Panc1 (cell line): Measurements from ENCODE around the gene RFPL1. TPM values are rescaled to one million over a fixed set of nuclear protein-coding genes. Genes with fewer than 3 reads are reported as not detected.

ENCODE experiments used
- ATAC-seq: fragments of 200-7000 bp; cut with Tn5 transposase; 2 replicates; pipeline ENCODE4 v1.9.1; 2020; ENCODE audit warnings: mild to moderate bottlenecking, moderate library complexity
- BruUV-seq: library from RNA; stranded (reverse); fragments of 400-500 nt; replicated peaks from 2 replicates; lab custom pipeline; 2021; lab: Mats Ljungman, UMichigan
- CTCF ChIA-PET: fragments of 300-600 bp; sonication (Branson Sonifier 250); formaldehyde crosslinking; loops from one replicate; lab custom pipeline; 2022; ENCODE audit warnings: antibody characterized with exemption; lab: Charles Lee
- POLR2A ChIA-PET: fragments of 300-600 bp; sonication (Branson Sonifier 250); formaldehyde crosslinking; loops from one replicate; lab custom pipeline; 2022; ENCODE audit warnings: antibody characterized with exemption; lab: Charles Lee
- DNase-seq: peaks from one replicate; pipeline ENCODE4 v3.0.0-alpha.2; 2010; ENCODE audit warnings: low read depth, low spot score
- H3K27ac ChIP-seq: 2 replicates; pipeline ENCODE4 v1.5.1; 2011; ENCODE audit warnings: mild to moderate bottlenecking, low read length, inconsistent platforms
- H3K27me3 ChIP-seq: fragments of 200-500 bp; sonication (Bioruptor generic); 2 replicates; pipeline ENCODE4 v1.6.0; 2014; ENCODE audit warnings: low read length, inconsistent platforms; ENCODE audit not compliant: control insufficient read depth, insufficient read depth
- H3K36me3 ChIP-seq: fragments of 200-500 bp; sonication (Bioruptor generic); 2 replicates; pipeline ENCODE4 v1.5.1; 2014; ENCODE audit warnings: inconsistent platforms, mild to moderate bottlenecking, low read length, moderate library complexity; ENCODE audit not compliant: control insufficient read depth, insufficient read depth
- H3K4me1 ChIP-seq: 2 replicates; pipeline ENCODE4 v1.5.1; 2011; ENCODE audit warnings: inconsistent platforms, mild to moderate bottlenecking, low read length, moderate library complexity; ENCODE audit not compliant: control insufficient read depth, insufficient read depth
- H3K4me3 ChIP-seq, 2 experiments: 2 replicates each; pipeline ENCODE4 v1.5.1; 2011 to 2012; ENCODE audit warnings: low read depth in 2 of 2, low read length in 2 of 2, mild to moderate bottlenecking in 2 of 2, inconsistent platforms in 1 of 2, moderate library complexity in 1 of 2
- H3K9me3 ChIP-seq: fragments of 200-500 bp; sonication (Bioruptor generic); 2 replicates; pipeline ENCODE4 v1.5.1; 2014; ENCODE audit warnings: low read depth, mild to moderate bottlenecking, inconsistent platforms, low read length, moderate library complexity; ENCODE audit not compliant: control insufficient read depth, insufficient read depth
- CTCF ChIP-seq: fragments of 450-650 bp; IDR thresholded peaks from 2 replicates; pipeline ENCODE4 v1.5.1; 2017; ENCODE audit warnings: mild to moderate bottlenecking
- POLR2AphosphoS5 ChIP-seq: IDR thresholded peaks from 2 replicates; pipeline ENCODE4 v1.6.1; 2012; ENCODE audit warnings: mild to moderate bottlenecking, low read depth, low read length, moderate library complexity
- REST ChIP-seq, 2 experiments: IDR thresholded peaks; 2 replicates each; pipeline ENCODE4 v1.6.1; 2011 to 2012; ENCODE audit warnings: low read depth in 2 of 2, control low read depth in 1 of 2, low read length in 1 of 2, mild to moderate bottlenecking in 1 of 2, moderate library complexity in 1 of 2; ENCODE audit not compliant: insufficient read depth in 1 of 2
- SIN3A ChIP-seq: IDR thresholded peaks from 2 replicates; pipeline ENCODE4 v1.6.1; 2012; ENCODE audit warnings: low read depth, mild to moderate bottlenecking, low read length, moderate library complexity, borderline replicate concordance; ENCODE audit not compliant: insufficient read depth
- TCF7L2 ChIP-seq: IDR thresholded peaks from 2 replicates; pipeline ENCODE4 v1.6.1; 2011; ENCODE audit warnings: mild to moderate bottlenecking, low read depth, low read length, inconsistent platforms
- in situ Hi-C: cut with HindIII; loops from 2 replicates; pipeline ENCODE4 v1.10.0; 2016; ENCODE audit warnings: low sequenced_read_pairs, low pct_unique_long_range_greater_than_20kb
- intact Hi-C: fragments of 100-400 bp; cut with micrococcal nuclease; formaldehyde crosslinking; loops from one replicate; pipeline ENCODE4 v1.10.0; 2022; ENCODE audit not compliant: unreplicated experiment
- total RNA-seq: library from RNA; stranded (reverse); gene quantifications from one replicate; pipeline ENCODE4 v1.2.1, GENCODE V29; 2021; ENCODE audit not compliant: unreplicated experiment

The RFPL1 gene
- total RNA-seq, 1 experiment from 2014 or later: not detected

DNA sequence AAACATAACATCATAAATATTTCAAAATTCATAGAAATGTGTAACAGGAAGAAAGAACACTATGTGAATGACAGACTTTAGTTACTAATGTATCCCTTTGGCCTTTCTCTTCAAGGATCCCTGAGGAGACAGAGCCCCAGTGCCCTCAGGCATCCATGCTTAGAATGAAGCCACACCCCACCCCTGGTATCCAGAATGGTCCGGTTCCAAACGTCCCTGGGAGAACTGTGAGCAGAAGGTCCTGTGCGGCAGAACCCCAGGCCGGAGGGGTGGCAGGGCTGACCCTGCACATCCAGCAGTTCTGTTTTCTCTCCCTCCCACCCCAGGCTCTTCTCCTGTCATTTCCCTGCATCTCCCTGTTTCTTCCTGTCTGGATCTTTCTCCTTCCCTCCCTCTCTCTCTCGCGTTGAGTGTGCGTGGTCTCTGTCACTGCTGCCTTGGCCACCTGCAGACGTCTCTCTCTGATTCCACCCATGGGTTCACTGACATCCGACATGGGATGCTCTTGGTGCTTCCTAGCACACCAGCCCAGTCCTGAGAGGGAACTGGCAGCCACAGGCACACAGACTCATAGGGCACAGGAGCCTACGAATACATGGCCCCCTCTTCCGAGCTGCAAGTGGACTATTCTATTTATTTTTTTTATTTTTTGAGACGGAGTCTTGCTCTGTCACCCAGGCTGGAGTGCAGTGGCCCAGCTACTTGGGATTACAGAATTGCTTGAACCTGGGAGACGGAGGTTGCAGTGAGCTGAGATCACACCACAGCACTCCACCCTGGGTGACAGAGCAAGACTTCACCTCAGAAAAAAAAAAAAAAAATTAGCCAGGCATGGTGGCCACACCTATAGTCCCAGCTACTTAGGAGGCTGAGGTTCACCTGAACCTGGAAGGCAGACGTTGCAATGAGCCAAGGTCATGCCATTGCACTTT, 5.7 kb downstream of the RFPL1 start:
- intact Hi-C loops: no loop called here
- Histone ChIP-seq H3K36me3 (no peaks in the 10 kb centered on the region), H3K4me1 (no peaks in the 10 kb centered on the region), H3K27me3 (no peaks in the 10 kb centered on the region), H3K27ac (no peak overlapping the region), H3K9me3 (no peaks in the 10 kb centered on the region), H3K4me3 (no peak overlapping the region)
- no TSS peak for BruUV-seq
- DNase-seq (no peak), ATAC-seq (no peak)
- POLR2A ChIA-PET: no interaction called here
- in situ Hi-C loops: no loop called here
- TF ChIP-seq TCF7L2 (no peak), CTCF (no peak), SIN3A (no peak), POLR2AphosphoS5 (no peak), REST (IDR thresholded peaks at IDR 0.05; ENCODE audit: insufficient read depth in 1 of 2, low read depth in 2 of 2, low read length in 1 of 2) (no peak)
- CTCF ChIA-PET: no interaction called here

DNA sequence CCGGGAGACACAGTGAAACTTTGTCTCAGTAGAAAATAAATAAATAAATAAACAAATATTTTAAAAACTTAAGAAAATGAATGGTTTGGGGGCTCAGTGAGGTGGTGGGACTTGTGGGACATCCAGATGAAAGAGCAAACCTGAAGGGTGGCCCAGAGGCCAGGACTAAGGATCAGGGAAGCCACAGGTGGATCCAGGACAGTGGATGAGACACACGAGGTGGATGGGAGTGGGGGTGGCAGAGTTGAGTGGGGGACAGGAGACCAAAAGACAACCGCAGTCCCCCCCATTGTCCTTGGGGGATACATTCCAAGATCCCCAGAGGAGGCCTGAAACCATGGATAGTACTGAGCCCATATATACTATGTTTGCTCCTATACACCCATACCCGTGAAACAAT, 7.1 kb downstream of the RFPL1 start:
- in situ Hi-C loops: no loop called here

More for the DNA sequence above, 7.1 kb downstream of the RFPL1 start:
- no peak overlapping the region for H3K4me3 ChIP-seq
- no peaks in the 10 kb centered on the region for H3K4me1 ChIP-seq
- no peak for ATAC-seq
- no peak for DNase-seq
- intact Hi-C loops: no loop called here
- POLR2A ChIA-PET: no interaction called here
- no peaks in the 10 kb centered on the region for H3K9me3 ChIP-seq
- H3K27ac ChIP-seq: no peak overlapping the region
- no peaks in the 10 kb centered on the region for H3K36me3 ChIP-seq
- BruUV-seq: no TSS peak
- CTCF ChIA-PET: no interaction called here
- H3K27me3 ChIP-seq: no peaks in the 10 kb centered on the region
- no peak for TF ChIP-seq POLR2AphosphoS5
- TF ChIP-seq REST (IDR thresholded peaks at IDR 0.05; ENCODE audit: insufficient read depth in 1 of 2, low read depth in 2 of 2, low read length in 1 of 2): no peak
